HepG2 (cell line): ENCODE results near the gene SLC50A1. TPM values are rescaled to one million over a fixed set of nuclear protein-coding genes. Genes with fewer than 3 reads are reported as not detected.

ENCODE experiments used
- AGO2 ChIP-seq: fragments of 200-400 bp; formaldehyde crosslinking; optimal IDR thresholded peaks from 2 replicates; pipeline ENCODE3; 2017; ENCODE audit warnings: mild to moderate bottlenecking, low read depth, low read length, moderate library complexity
- ASH2L ChIP-seq: fragments of 300-600, 200-600 bp; sonication (generic); IDR thresholded peaks from 2 replicates; pipeline ENCODE4 v1.7.0; 2017; ENCODE audit warnings: low read depth, mild to moderate bottlenecking, moderate library complexity, mixed read lengths, low read length; ENCODE audit not compliant: insufficient read length
- BRCA1 ChIP-seq: sonication (generic); formaldehyde crosslinking; IDR thresholded peaks from 2 replicates; pipeline ENCODE4 v1.4.0; 2020; ENCODE audit warnings: missing genetic modification reagents
- CENPT ChIP-seq: sonication (generic); formaldehyde crosslinking; IDR thresholded peaks from 2 replicates; pipeline ENCODE4 v1.8.0; 2022; ENCODE audit warnings: low read depth, mild to moderate bottlenecking, moderate library complexity, missing genetic modification reagents
- EEA1 ChIP-seq: sonication (generic); formaldehyde crosslinking; IDR thresholded peaks from 2 replicates; pipeline ENCODE4 v1.5.1; 2020; ENCODE audit warnings: mild to moderate bottlenecking, missing genetic modification reagents, borderline replicate concordance
- EHMT2 ChIP-seq: fragments of 200-600 bp; sonication (generic); IDR thresholded peaks from 2 replicates; pipeline ENCODE4 v1.7.0; 2017; ENCODE audit warnings: antibody characterized with exemption, low read depth, low read length, borderline replicate concordance
- FOXA1 ChIP-seq, 2 experiments: fragments of 450-650 bp in 1 of 2; sonication (generic) in 1 of 2; formaldehyde crosslinking in 1 of 2; IDR thresholded peaks; 2 replicates each; pipeline versions ENCODE4 v1.4.0 to v1.6.1; 2016 to 2020; ENCODE audit warnings: missing genetic modification reagents in 1 of 2
- GATAD1 ChIP-seq: IDR thresholded peaks from 2 replicates; pipeline ENCODE4 v1.6.1; 2016; ENCODE audit warnings: missing genetic modification reagents, missing compliant biosample characterization
- HNF4A ChIP-seq: sonication (generic); formaldehyde crosslinking; IDR thresholded peaks from 2 replicates; pipeline ENCODE4 v1.4.0; 2020; ENCODE audit warnings: missing genetic modification reagents
- HOXA3 ChIP-seq: sonication (generic); formaldehyde crosslinking; IDR thresholded peaks from 2 replicates; pipeline ENCODE4 v1.5.0; 2020; ENCODE audit warnings: missing genetic modification reagents
- IRX3 ChIP-seq: sonication (generic); formaldehyde crosslinking; IDR thresholded peaks from 2 replicates; pipeline ENCODE4 v1.8.1; 2023; ENCODE audit warnings: mild to moderate bottlenecking, low read depth, missing genetic modification reagents, borderline replicate concordance
- JDP2 ChIP-seq: sonication (generic); formaldehyde crosslinking; IDR thresholded peaks from 2 replicates; pipeline ENCODE4 v1.8.1; 2022; ENCODE audit warnings: missing genetic modification reagents, borderline replicate concordance
- NBN ChIP-seq: fragments of 450-650 bp; conservative IDR thresholded peaks from 2 replicates; pipeline ENCODE4 v1.6.1; 2017
- NPAS2 ChIP-seq: sonication (generic); formaldehyde crosslinking; IDR thresholded peaks from 2 replicates; pipeline ENCODE4 v1.8.0; 2022; ENCODE audit warnings: mild to moderate bottlenecking, missing genetic modification reagents, borderline replicate concordance
- SETDB1 ChIP-seq: sonication (generic); formaldehyde crosslinking; IDR thresholded peaks from 2 replicates; pipeline ENCODE4 v1.5.1; 2020; ENCODE audit warnings: missing genetic modification reagents, mild to moderate bottlenecking, borderline replicate concordance
- SMYD3 ChIP-seq: sonication (generic); formaldehyde crosslinking; IDR thresholded peaks from 2 replicates; pipeline ENCODE4 v1.8.1; 2023; ENCODE audit warnings: mild to moderate bottlenecking, missing genetic modification reagents
- TCF12 ChIP-seq, 2 experiments: fragments of 450-650 bp in 1 of 2; sonication (generic) in 1 of 2; formaldehyde crosslinking in 1 of 2; IDR thresholded peaks; 2 replicates each; pipeline versions ENCODE4 v1.6.1 to v1.8.0; 2017 to 2022; ENCODE audit warnings: antibody characterized with exemption in 1 of 2, mild to moderate bottlenecking in 1 of 2, missing genetic modification reagents in 1 of 2, moderate library complexity in 1 of 2
- TMF1 ChIP-seq: sonication (generic); formaldehyde crosslinking; IDR thresholded peaks from 2 replicates; pipeline ENCODE4 v1.8.1; 2022; ENCODE audit warnings: low read depth, missing genetic modification reagents
- ZNF282 ChIP-seq: fragments of 450-650 bp; IDR thresholded peaks from 2 replicates; pipeline ENCODE4 v1.6.1; 2018; ENCODE audit not compliant: partially characterized antibody
- ZNF570 ChIP-seq: sonication (generic); formaldehyde crosslinking; IDR thresholded peaks from 2 replicates; pipeline ENCODE4 v1.4.0; 2020; ENCODE audit warnings: mild to moderate bottlenecking, missing genetic modification reagents, borderline replicate concordance
- ZNF878 ChIP-seq: sonication (generic); formaldehyde crosslinking; IDR thresholded peaks from 2 replicates; pipeline ENCODE4 v1.8.1; 2023; ENCODE audit warnings: mild to moderate bottlenecking, missing genetic modification reagents, moderate library complexity
- polyA plus RNA-seq, 8 experiments: library from polyadenylated mRNA; depleted of rRNA in 3 of 8; stranded (reverse) in 7 of 8; unstranded in 1 of 8; fragments of >200 nt; fragmentation: Illumina TruSeq in 4 of 8; extraction: Trizol in 4 of 8; gene quantifications; 2 replicates each; pipeline versions ENCODE4 v1.2.1 to v1.2.3, GENCODE V29; 2011 to 2016; ENCODE audit warnings: low read depth in 4 of 8, missing spikeins in 1 of 8, mixed read lengths in 1 of 8; ENCODE audit not compliant: insufficient read depth in 1 of 8
- total RNA-seq, 5 experiments: library from RNA; depleted of rRNA; stranded (reverse); fragments of >200 nt; fragmentation: Illumina TruSeq; extraction: Trizol; gene quantifications; 2 replicates each; pipeline ENCODE4 v1.2.3, GENCODE V29; 2016; ENCODE audit warnings: low read depth in 1 of 5
- TF ChIP-seq, protein P1 (sequence below): sonication (generic); formaldehyde crosslinking; IDR thresholded peaks from 2 replicates; pipeline ENCODE4 v1.4.0; 2020; ENCODE audit warnings: mild to moderate bottlenecking, low read depth, missing genetic modification reagents
- TF ChIP-seq, protein P2 (sequence below): sonication (generic); formaldehyde crosslinking; IDR thresholded peaks from 2 replicates; pipeline ENCODE4 v1.8.1; 2023; ENCODE audit warnings: mild to moderate bottlenecking, missing genetic modification reagents
- TF ChIP-seq, protein P3 (sequence below): IDR thresholded peaks from 2 replicates; pipeline ENCODE4 v1.6.1; 2016; ENCODE audit warnings: mild to moderate bottlenecking, missing biosample characterization, missing genetic modification reagents
- TF ChIP-seq, protein P4 (sequence below): IDR thresholded peaks from 2 replicates; pipeline ENCODE4 v1.6.1; 2016; ENCODE audit warnings: missing biosample characterization, missing genetic modification reagents, low read depth

SLC50A1 gene
- total and polyA plus RNA-seq, 2 of the 13 experiments (the other 11 are each of a cell fraction or from before 2014, with no cell fraction given), result 22.5 to 46.8 TPM

DNA sequence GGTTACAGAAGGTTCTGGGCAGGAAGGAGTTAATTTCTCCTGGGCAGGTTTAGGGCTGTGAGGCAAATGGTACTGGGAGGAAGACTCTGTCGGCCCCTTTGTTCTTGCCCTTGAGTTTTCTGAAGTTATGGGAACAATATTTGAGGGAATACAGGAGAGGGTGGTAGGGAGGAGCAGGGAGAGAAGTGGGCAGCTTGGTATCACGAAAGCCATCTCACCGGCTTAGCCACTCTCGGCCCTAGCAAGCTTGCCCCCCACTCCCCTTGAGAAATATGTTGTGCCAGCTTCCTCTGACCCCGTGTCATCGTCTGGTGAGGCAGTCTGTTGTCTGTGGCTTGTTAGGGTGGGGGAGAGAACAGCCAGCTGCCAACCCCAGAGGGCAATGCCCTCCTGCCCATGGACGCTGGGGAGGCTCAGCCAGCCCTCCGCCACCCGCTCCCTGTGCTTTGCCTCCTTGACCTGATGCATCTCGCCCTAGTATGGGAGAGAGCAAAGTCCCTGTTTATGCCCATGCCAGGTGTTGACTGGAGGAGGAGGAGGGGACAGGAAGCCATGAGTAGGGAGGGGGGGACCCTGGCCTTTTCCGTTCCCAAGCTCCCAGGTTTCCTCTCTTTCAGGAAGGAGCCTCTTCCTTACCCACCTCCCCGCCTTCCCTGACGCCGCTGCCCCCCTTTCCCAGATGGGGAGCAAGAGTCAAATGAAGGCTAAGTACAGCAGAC is 6.7 kb upstream of the SLC50A1 start (continued):
- TF ChIP-seq NBN (no peak), ZNF570 (CRISPR knock-in tag) (no peak), EHMT2 (no peak), ZNF878 (peak; percentile 30; the same call in 1 of the 2 replicates), FOXA1 (IDR thresholded peaks at IDR 0.05) (no peak), FOXA1 (CRISPR knock-in tag; IDR thresholded peaks at IDR 0.05) (peak; percentile 93), HOXA3 (CRISPR knock-in tag) (peak; percentile 63; the same call in 1 of the 2 replicates), SETDB1 (no peak), TMF1 (peak; percentile 39; the same call in 1 of the 2 replicates), BRCA1 (CRISPR knock-in tag) (no peak), EEA1 (CRISPR knock-in tag) (no peak), TCF12 (IDR thresholded peaks at IDR 0.05) (no peak), TCF12 (CRISPR knock-in tag; IDR thresholded peaks at IDR 0.05) (0 out of 2 replicates have a peak, but pooled peaks have one; percentile 70), CENPT (CRISPR knock-in tag) (0 out of 2 replicates have a peak, but pooled peaks have one; percentile 67), AGO2 (peak; percentile 74), GATAD1 (CRISPR knock-in tag) (peak; percentile 73), ASH2L (no peak), NPAS2 (CRISPR knock-in tag) (no peak), HNF4A (CRISPR knock-in tag) (peak; percentile 96), JDP2 (CRISPR knock-in tag) (no peak), IRX3 (no peak), SMYD3 (CRISPR knock-in tag) (no peak), ZNF282 (no peak)
- TF ChIP-seq, protein P1, sequence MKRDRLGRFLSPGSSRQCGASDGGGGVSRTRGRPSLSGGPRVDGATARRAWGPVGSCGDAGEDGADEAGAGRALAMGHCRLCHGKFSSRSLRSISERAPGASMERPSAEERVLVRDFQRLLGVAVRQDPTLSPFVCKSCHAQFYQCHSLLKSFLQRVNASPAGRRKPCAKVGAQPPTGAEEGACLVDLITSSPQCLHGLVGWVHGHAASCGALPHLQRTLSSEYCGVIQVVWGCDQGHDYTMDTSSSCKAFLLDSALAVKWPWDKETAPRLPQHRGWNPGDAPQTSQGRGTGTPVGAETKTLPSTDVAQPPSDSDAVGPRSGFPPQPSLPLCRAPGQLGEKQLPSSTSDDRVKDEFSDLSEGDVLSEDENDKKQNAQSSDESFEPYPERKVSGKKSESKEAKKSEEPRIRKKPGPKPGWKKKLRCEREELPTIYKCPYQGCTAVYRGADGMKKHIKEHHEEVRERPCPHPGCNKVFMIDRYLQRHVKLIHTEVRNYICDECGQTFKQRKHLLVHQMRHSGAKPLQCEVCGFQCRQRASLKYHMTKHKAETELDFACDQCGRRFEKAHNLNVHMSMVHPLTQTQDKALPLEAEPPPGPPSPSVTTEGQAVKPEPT (CRISPR knock-in tag), result peak; percentile 67; the same call in 1 of the 2 replicates
- TF ChIP-seq, protein P2, sequence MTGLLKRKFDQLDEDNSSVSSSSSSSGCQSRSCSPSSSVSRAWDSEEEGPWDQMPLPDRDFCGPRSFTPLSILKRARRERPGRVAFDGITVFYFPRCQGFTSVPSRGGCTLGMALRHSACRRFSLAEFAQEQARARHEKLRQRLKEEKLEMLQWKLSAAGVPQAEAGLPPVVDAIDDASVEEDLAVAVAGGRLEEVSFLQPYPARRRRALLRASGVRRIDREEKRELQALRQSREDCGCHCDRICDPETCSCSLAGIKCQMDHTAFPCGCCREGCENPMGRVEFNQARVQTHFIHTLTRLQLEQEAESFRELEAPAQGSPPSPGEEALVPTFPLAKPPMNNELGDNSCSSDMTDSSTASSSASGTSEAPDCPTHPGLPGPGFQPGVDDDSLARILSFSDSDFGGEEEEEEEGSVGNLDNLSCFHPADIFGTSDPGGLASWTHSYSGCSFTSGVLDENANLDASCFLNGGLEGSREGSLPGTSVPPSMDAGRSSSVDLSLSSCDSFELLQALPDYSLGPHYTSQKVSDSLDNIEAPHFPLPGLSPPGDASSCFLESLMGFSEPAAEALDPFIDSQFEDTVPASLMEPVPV, result no peak
- TF ChIP-seq, protein P3, sequence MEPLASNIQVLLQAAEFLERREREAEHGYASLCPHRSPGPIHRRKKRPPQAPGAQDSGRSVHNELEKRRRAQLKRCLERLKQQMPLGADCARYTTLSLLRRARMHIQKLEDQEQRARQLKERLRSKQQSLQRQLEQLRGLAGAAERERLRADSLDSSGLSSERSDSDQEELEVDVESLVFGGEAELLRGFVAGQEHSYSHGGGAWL, result no peak
- TF ChIP-seq, protein P4, sequence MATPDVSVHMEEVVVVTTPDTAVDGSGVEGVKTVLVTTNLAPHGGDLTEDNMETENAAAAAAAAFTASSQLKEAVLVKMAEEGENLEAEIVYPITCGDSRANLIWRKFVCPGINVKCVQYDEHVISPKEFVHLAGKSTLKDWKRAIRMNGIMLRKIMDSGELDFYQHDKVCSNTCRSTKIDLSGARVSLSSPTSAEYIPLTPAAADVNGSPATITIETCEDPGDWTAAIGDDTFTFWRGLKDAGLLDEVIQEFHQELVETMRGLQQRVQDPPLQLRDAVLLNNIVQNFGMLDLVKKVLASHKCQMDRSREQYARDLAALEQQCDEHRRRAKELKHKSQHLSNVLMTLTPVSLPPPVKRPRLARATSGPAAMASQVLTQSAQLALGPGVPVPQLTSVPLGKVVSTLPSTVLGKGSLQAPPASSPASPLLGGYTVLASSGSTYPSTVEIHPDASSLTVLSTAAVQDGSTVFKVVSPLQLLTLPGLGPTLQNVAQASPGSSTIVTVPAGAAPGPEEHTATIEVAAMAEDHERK (CRISPR knock-in tag), result no peak
